Thyroid gland (tissue), 4 donors: ENCODE data around the gene C2CD2. TPM values are rescaled to one million over a fixed set of nuclear protein-coding genes. Genes with fewer than 3 reads are reported as not detected.

Experiments used
- DNase-seq, 2 donors: peaks; one replicate each; pipeline ENCODE4 v3.0.0-alpha.2; 2019
- H3K27ac ChIP-seq, 3 donors: fragments of 200-600 bp; sonication (generic); 1 replicate in 2 of 3; 2 replicates in 1 of 3; pipeline ENCODE4 v1.5.1; 2016 to 2019; ENCODE audit warnings: mild to moderate bottlenecking in 1 of 3, moderate library complexity in 1 of 3
- H3K27me3 ChIP-seq: fragments of 200-600 bp; sonication (generic); one replicate; pipeline ENCODE4 v1.5.1; 2019
- H3K36me3 ChIP-seq, 2 donors: fragments of 200-600 bp; sonication (generic); one replicate each; pipeline ENCODE4 v1.5.1; 2016 to 2019
- H3K4me1 ChIP-seq, 2 donors: fragments of 200-600 bp; sonication (generic); one replicate each; pipeline ENCODE4 v1.5.1; 2017 to 2019
- H3K4me3 ChIP-seq, 3 donors: fragments of 200-600 bp; sonication (generic); replicated peaks in 1 of 3; 1 replicate in 2 of 3; 2 replicates in 1 of 3; pipeline ENCODE4 v1.5.1; 2016; ENCODE audit warnings: mild to moderate bottlenecking in 1 of 3
- H3K9me3 ChIP-seq: fragments of 200-600 bp; sonication (generic); one replicate; pipeline ENCODE4 v1.5.1; 2017
- POLR2A ChIP-seq, 2 donors: fragments of 450-650 bp; IDR thresholded peaks; one replicate each; pipeline ENCODE4 v1.6.1; 2017; ENCODE audit warnings: antibody characterized with exemption in 2 of 2, mild to moderate bottlenecking in 2 of 2, moderate library complexity in 1 of 2
- WGBS, 2 donors: methylation state at CpG; one replicate each; pipeline ENCODE4 v1.1.5; 2017; 5-methylcytosine and 5-hydroxymethylcytosine counted together
- intact Hi-C: fragments of 100-400 bp; cut with DNase I; formaldehyde crosslinking; loops from one replicate; pipeline ENCODE4 v1.15.1; 2023
- total RNA-seq, 4 donors: library from RNA; depleted of rRNA; stranded (reverse); fragments of >200 nt; gene quantifications; one replicate each; pipeline ENCODE4 v1.2.3, GENCODE V29; 2016
- TF ChIP-seq, protein P1 (sequence below), 6 experiments: fragments of 200-600 bp in 3 of 6; fragments of 450-650 bp in 3 of 6; sonication (generic) in 3 of 6; IDR thresholded peaks; one replicate each; pipeline ENCODE4 v1.5.1; 2016 to 2019; ENCODE audit warnings: antibody characterized with exemption in 6 of 6, mild to moderate bottlenecking in 2 of 6, inconsistent platforms in 1 of 6, moderate library complexity in 1 of 6

C2CD2 gene
- total RNA-seq, 4 donors from 2014 or later = 12.7 to 22.7 (median 20.0) TPM

- no peak for DNase-seq
- H3K36me3 ChIP-seq = no peaks in the 10 kb centered on the region
- TF ChIP-seq POLR2A (IDR thresholded peaks at IDR 0.05) = no peak
- TF ChIP-seq, protein P1, sequence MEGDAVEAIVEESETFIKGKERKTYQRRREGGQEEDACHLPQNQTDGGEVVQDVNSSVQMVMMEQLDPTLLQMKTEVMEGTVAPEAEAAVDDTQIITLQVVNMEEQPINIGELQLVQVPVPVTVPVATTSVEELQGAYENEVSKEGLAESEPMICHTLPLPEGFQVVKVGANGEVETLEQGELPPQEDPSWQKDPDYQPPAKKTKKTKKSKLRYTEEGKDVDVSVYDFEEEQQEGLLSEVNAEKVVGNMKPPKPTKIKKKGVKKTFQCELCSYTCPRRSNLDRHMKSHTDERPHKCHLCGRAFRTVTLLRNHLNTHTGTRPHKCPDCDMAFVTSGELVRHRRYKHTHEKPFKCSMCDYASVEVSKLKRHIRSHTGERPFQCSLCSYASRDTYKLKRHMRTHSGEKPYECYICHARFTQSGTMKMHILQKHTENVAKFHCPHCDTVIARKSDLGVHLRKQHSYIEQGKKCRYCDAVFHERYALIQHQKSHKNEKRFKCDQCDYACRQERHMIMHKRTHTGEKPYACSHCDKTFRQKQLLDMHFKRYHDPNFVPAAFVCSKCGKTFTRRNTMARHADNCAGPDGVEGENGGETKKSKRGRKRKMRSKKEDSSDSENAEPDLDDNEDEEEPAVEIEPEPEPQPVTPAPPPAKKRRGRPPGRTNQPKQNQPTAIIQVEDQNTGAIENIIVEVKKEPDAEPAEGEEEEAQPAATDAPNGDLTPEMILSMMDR (IDR thresholded peaks at IDR 0.05) = no peak
- H3K27ac ChIP-seq = no peak overlapping the region
- no peak overlapping the region for H3K4me3 ChIP-seq
- no peaks in the 10 kb centered on the region for H3K9me3 ChIP-seq
- H3K4me1 ChIP-seq = peaks cover 6 to 10% of the 10 kb centered on the region in 2 donors
- 95 to 96% methylated on average over 6 of the region's 6 CpGs for WGBS, 2 donors
- no peaks in the 10 kb centered on the region for H3K27me3 ChIP-seq
- intact Hi-C loops = no loop called here
Measured at GRCh38 chr21:41881051-41881450, 72.8 kb downstream of the C2CD2 start.

DNA sequence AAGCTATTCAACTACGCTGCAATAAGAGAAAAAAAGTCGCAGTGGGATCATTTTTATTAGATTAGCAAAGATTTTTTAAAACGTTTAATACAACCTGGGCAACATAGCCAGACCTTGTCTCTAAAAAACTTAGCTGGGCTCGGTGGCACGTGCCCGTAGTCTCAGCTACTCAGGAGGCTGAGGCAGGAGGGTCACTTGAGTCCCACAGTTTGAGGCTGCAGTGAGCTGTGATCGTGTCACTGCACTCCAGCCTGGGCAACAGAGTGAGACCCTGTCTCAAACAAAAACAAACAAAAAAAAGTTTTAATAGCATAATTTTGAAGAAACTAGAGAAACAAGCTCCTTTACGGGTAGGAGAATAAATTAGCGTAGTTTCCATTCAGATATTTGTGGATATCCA, 73.7 kb downstream of the C2CD2 start:
- no peak overlapping the region for H3K4me3 ChIP-seq
- TF ChIP-seq, protein P1 (IDR thresholded peaks at IDR 0.05) = no peak
- TF ChIP-seq POLR2A (IDR thresholded peaks at IDR 0.05) = no peak
- H3K27me3 ChIP-seq = no peaks in the 10 kb centered on the region
- H3K9me3 ChIP-seq = no peaks in the 10 kb centered on the region
- 86 to 90% methylated on average over 9 of the region's 9 CpGs for WGBS, 2 donors
- DNase-seq = no peak
- intact Hi-C loops = no loop called here
- H3K4me1 ChIP-seq = peaks cover 6 to 10% of the 10 kb centered on the region in 2 donors
- no peaks in the 10 kb centered on the region for H3K36me3 ChIP-seq
- H3K27ac ChIP-seq = no peak overlapping the region

DNA sequence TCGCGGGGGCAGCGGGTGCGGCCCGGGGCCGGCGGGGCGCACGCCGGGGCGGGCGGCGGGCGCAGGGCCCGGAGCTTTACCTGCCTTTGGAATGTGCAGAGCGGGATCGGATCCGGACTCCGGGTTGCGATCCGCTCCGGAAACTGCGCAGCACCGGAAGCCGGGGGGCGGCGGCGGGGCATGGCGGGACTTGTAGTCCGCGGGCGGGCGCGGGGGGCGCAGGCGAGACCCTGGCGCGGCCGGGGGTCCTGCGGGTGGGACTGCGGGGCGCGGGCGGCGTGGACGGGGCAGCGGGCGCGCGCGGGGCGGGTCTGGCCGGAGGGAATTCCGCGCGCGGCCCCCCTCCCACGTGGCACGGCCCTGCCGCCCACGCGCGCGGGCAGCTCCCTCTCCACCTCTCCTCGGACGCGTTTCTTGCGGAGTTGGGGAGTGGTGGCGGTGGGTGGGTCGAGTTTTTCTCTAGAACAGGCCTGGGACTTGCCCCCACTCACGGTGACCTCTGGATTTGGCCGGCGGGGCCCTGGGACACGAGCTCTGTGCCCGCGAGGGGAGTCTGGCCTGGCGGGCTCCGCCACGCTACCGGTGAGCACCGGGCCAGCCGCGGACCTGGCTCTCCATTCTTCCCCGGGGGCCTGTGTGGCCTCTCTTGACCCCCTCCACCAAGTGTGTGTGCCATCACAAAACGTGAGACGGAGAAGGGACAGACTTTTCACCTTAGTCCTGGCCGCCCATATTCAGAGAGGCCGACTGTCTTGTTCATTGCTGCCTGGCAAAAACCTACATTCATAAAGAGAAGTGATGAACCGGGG, 74.4 kb downstream of the C2CD2 start, which contains the start of gene PRDM15:
Gene PRDM15 (minus strand): TSS at position 155 of the 809 bp plus-strand sequence. CDS start 18,981 bp downstream, outside the sequence.
- no peaks in the 10 kb centered on the region for H3K36me3 ChIP-seq
- TF ChIP-seq, protein P1 (IDR thresholded peaks at IDR 0.05) = peak in 1 of 6 experiments; percentile 12
- no peak for TF ChIP-seq POLR2A (IDR thresholded peaks at IDR 0.05)
- DNase-seq = peak; percentile 78 to 82
- H3K27me3 ChIP-seq = no peaks in the 10 kb centered on the region
- WGBS, 2 donors = 7 to 16% methylated on average over 8 to 30 of the region's 89 CpGs
- no peaks in the 10 kb centered on the region for H3K9me3 ChIP-seq
- intact Hi-C loops = no loop called here
- peaks cover 6 to 10% of the 10 kb centered on the region in 2 donors for H3K4me1 ChIP-seq
- peak within 1 kb of the TSS; percentile 51 to 73 (median 68) for H3K27ac ChIP-seq
- H3K4me3 ChIP-seq = peak within 1 kb of the TSS; percentile 66 to 70 (median 68)

GRCh38 chr21:41878831-41879189, 75.0 kb downstream of the C2CD2 start:
- intact Hi-C loops = no loop called here
- no CpG with 5 or more reads among the region's 65 CpGs for WGBS, 2 donors
- peak overlapping the region in 1 of 3 donors; percentile 67 for H3K27ac ChIP-seq

More at GRCh38 chr21:41878831-41879189, 75.0 kb downstream of the C2CD2 start:
- no peaks in the 10 kb centered on the region for H3K36me3 ChIP-seq
- H3K27me3 ChIP-seq = no peaks in the 10 kb centered on the region
- peaks cover 6 to 10% of the 10 kb centered on the region in 2 donors for H3K4me1 ChIP-seq
- peak overlapping the region in 1 of 3 donors; percentile 70 for H3K4me3 ChIP-seq
- DNase-seq = peak; percentile 76 to 84
- H3K9me3 ChIP-seq = no peaks in the 10 kb centered on the region
- TF ChIP-seq POLR2A (IDR thresholded peaks at IDR 0.05) = no peak
- TF ChIP-seq, protein P1 (IDR thresholded peaks at IDR 0.05) = no peak
